ENCODE data around the gene NAA15. TPM values are rescaled to one million over a fixed set of nuclear protein-coding genes. Genes with fewer than 3 reads are reported as not detected.
"Not testable (repeated sequence)": the region's sequence is repeated elsewhere in the genome, so short reads cannot be mapped to it uniquely, and the experiment has no call there.

Gene NAA15
- 10 to 100 TPM in 1 of 3 donors, 1 to 10 TPM in 2; 3.8 to 12.1 (median 6.4) TPM for polyA plus RNA-seq

- WGBS, 3 donors: 0% methylated on average over 52 to 61 of the region's 61 CpGs
- peak within 1 kb of the TSS; percentile 83 for H3K27ac ChIP-seq (ENCODE audit: low read depth, low read length)
Measured at GRCh38 chr4:139301113-139301820, at the start of gene NAA15. TSS of gene NAA15 (plus strand) at chr4:139301505. CDS start at chr4:139301778, 273 bp downstream.

GRCh38 chr4:139253046-139253445 is 48.3 kb upstream of the NAA15 start:
- H3K27ac ChIP-seq (ENCODE audit: low read depth, low read length): no peak overlapping the region

DNA sequence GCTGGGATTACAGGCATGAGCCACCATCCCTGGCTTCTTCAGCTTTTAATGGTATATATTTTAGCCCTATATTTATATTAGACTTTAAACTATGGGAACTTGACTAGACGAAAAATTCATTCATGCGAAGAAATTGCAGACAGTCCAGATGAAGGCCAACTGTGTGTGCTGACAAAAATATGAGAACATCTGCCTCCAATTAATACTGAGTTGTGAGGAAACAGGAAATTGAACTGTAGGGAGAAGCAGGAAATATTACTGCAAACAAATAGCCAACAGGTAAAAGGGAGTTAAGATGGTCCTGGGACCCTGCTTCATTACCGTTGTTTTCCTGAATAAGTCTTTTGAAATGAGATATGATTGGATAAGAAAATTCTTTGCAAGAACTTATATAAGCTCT is 47.6 kb upstream of the NAA15 start:
- WGBS, 3 donors: 68 to 92% (median 71%) methylated on average over 3 of the region's 3 CpGs
- no peak overlapping the region for H3K27ac ChIP-seq (ENCODE audit: low read depth, low read length)

DNA sequence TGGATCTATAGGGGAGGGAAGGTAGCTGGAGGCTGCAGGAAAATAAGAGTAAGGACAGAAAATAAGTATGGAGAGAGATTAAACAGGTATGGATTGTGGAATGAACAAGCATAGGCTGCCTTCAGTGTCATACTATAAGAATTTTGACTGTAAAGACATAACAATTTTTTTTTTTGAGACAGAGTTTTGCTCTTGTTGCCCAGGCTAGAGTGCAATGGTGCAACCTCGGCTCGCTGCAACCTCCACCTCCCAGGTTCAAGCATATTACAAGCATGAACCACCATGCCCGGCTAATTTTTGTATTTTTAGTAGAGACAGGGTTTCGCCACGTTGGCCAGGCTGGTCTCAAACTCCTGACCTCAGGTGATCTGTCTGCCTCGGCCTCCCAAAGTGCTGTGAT is 45.7 kb upstream of the NAA15 start:
- 88 to 94% (median 92%) methylated on average over 6 of the region's 6 CpGs for WGBS, 3 donors
- not testable (repeated sequence) for H3K27ac ChIP-seq (ENCODE audit: low read depth, low read length)

GRCh38 chr4:139256349-139256748 is 45.0 kb upstream of the NAA15 start:
- WGBS, 3 donors: 56 to 62% (median 58%) methylated on average over 2 of the region's 2 CpGs
- H3K27ac ChIP-seq (ENCODE audit: low read depth, low read length): no peak overlapping the region

GRCh38 chr4:139265654-139266053 is 35.7 kb upstream of the NAA15 start:
- 20 to 60% (median 57%) methylated on average over 3 of the region's 3 CpGs for WGBS, 3 donors

DNA sequence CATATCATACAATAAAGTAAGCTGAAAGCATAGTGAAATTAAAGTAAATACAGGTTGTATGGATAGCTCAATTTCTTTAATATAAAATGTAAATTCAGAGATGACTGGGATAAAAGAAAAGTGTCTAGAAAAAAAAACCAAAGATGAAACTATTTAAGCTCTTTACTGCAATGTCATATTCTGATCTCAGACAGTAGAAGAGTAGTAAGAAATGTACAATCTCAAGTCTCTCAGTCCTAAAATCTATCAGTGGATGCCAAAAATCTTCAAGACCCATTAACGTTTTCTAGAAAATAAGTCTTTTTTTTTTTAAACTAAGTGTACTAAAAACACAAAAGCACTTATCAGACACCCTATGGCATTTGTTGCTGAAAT is 35.1 kb upstream of the NAA15 start:
- WGBS, 3 donors: 0 to 4% (median 1%) methylated on average over 1 of the region's 1 CpG

More at GRCh38 chr4:139265654-139266053, 35.7 kb upstream of the NAA15 start:
- no peak overlapping the region for H3K27ac ChIP-seq (ENCODE audit: low read depth, low read length)

GRCh38 chr4:139266583-139267257 is 34.6 kb upstream of the NAA15 start:
- WGBS, 3 donors: 16 to 17% (median 16%) methylated on average over 14 of the region's 14 CpGs
- no peak overlapping the region for H3K27ac ChIP-seq (ENCODE audit: low read depth, low read length)

More for the DNA sequence above, 35.1 kb upstream of the NAA15 start:
- no peak overlapping the region for H3K27ac ChIP-seq (ENCODE audit: low read depth, low read length)

DNA sequence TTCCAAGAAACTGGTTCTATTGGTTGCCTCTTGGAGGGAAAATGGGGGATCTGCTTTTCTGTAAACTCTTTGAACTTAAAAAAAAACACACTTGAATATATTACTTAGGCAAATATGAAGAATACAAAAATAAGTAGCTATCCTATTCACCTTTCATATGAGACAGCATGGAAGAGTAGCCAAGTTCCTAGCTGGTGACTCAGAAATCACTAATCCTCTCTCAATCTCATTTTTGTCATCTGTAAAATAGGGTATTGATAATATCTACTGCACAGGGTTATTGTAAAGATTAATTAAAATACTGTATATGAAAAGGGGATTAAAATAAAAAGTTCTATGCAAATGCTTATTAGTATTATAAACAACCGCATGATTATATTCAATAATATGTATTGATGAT is 34.0 kb upstream of the NAA15 start:
- WGBS, 3 donors: 95 to 100% (median 97%) methylated on average over 1 of the region's 1 CpG
- no peak overlapping the region for H3K27ac ChIP-seq (ENCODE audit: low read depth, low read length)

DNA sequence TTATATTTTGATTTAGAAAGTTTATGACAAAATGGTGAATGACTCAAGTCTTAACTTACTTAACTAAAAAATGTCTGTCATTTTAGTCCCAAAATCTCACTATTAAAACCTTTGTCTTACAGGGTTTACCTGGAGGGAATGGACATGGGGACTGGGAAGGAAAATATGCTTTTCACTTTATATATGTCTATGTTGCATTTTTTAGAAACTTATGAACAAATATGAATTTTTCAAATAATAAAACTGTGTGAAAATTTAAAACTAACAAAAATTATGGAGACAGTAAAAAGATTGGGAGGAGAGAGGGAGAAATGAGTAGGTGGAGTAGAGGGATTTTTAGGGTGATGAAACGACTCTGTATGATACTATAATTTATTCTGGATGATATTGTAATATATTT is 27.5 kb upstream of the NAA15 start:
- 86 to 92% (median 89%) methylated on average over 1 of the region's 1 CpG for WGBS, 3 donors
- no peak overlapping the region for H3K27ac ChIP-seq (ENCODE audit: low read depth, low read length)

GRCh38 chr4:139274790-139275189 is 26.5 kb upstream of the NAA15 start:
- WGBS, 3 donors: 88 to 100% (median 94%) methylated on average over 1 of the region's 1 CpG

GRCh38 chr4:139275281-139275735 is 26.0 kb upstream of the NAA15 start:
- 91 to 93% (median 92%) methylated on average over 4 of the region's 4 CpGs for WGBS, 3 donors
- H3K27ac ChIP-seq (ENCODE audit: low read depth, low read length): no peak overlapping the region

More at GRCh38 chr4:139274790-139275189, 26.5 kb upstream of the NAA15 start:
- no peak overlapping the region for H3K27ac ChIP-seq (ENCODE audit: low read depth, low read length)

DNA sequence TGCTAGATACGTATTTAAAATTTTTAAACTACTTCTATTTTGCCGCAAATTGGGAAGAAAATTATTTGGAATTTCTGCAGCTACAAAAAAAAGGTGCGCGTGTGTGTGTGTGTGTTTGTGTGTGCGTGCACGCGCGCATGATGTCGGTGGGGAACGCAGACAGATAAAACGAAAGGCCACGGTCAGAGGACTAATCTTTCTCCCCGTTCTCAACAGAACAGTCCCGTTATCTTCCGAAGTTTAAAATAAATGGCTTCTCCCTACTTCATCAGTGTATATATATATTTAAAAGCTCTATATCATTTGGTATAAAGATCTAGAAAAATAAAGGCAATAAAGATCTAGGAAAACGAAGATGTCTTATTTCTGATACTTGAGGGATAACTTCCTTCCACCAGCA is 22.8 kb upstream of the NAA15 start:
- 52 to 72% (median 72%) methylated on average over 16 of the region's 16 CpGs for WGBS, 3 donors
- no peak overlapping the region for H3K27ac ChIP-seq (ENCODE audit: low read depth, low read length)

GRCh38 chr4:139278912-139279759 is 22.2 kb upstream of the NAA15 start:
- 14 to 27% (median 19%) methylated on average over 40 of the region's 40 CpGs for WGBS, 3 donors
- H3K27ac ChIP-seq (ENCODE audit: low read depth, low read length): no peak overlapping the region

DNA sequence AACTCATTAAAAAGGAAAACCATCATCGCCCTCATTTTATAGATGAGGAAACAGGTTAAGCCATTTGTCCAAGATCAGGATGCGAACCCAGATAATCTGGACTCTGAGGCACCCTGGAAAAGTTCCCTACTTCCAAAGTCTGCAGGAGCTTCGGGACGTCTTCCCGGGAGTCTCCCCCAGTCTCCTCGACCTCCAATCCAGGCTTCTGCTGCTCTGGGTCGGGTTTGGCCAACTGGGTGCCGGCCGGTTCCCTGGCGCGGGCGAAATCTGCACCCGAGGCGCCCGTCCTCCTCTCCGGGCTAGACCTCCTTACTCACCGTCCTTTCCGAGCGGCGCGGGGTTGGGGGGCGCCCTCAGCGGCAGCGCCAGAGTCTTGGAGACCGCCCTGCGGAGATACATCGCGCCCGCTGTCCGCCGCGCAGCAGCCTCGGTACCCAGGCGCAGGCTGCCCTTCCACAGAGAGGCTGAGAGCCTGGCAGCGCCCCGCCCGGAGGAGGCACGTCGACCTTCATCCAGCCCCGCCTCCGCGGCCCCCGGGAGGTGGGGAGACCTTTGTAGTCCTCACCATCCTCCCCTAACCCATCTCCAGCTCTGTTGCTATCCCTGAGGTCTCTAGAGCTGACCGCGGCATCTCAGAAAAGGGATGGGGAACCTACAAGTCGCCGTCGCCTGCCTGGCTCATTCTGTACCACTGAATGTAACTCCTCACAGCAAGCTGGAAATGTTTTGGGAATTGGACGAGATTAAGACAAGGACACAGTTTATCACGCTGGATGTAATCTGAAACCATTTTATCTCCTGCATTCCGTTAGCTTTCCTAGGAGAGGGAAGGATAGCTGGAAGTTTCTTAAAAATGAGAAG is 21.3 kb upstream of the NAA15 start, which contains the start of gene MGARP:
TSS of gene MGARP (minus strand) at position 466 of the 861 bp plus-strand sequence. CDS start at position 399, 67 bp downstream.
- H3K27ac ChIP-seq (ENCODE audit: low read depth, low read length): no peak within 1 kb of the TSS
- 6 to 8% (median 8%) methylated on average over 49 to 51 of the region's 51 CpGs for WGBS, 3 donors

GRCh38 chr4:139282065-139282720 is 19.1 kb upstream of the NAA15 start:
- 65 to 85% (median 75%) methylated on average over 7 of the region's 7 CpGs for WGBS, 3 donors
- H3K27ac ChIP-seq (ENCODE audit: low read depth, low read length): no peak overlapping the region

DNA sequence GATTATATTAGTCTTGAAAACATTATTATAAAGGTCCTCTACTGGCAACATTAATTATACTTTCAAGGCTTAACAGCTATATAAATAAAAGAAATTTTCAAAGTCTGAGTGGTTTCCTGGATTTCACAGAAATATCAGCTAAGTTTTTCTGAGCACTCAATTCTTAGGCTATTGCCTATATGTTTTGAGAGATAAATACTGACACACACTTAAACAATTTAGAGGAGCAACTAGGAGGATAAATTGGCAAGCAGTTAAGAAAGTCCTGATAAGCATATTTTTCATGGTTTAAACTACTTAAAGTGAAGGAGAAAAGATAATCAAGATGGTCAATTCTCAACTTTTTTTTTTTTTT is 18.6 kb upstream of the NAA15 start:
- H3K27ac ChIP-seq (ENCODE audit: low read depth, low read length): no peak overlapping the region
